Vagina (tissue), 2 donors: ENCODE data around the gene NOL4L. TPM values are rescaled to one million over a fixed set of nuclear protein-coding genes. Genes with fewer than 3 reads are reported as not detected.

ENCODE experiments used
- DNase-seq, 2 donors: peaks; one replicate each; pipeline ENCODE4 v3.0.0-alpha.2; 2017; ENCODE audit errors: extremely low spot score in 2 of 2
- H3K27ac ChIP-seq: fragments of 200-600 bp; sonication (generic); one replicate; pipeline ENCODE4 v1.5.1; 2019
- H3K27me3 ChIP-seq: fragments of 200-600 bp; sonication (generic); one replicate; pipeline ENCODE4 v1.5.1; 2019
- H3K36me3 ChIP-seq, 2 donors: fragments of 200-600 bp; sonication (generic); one replicate each; pipeline ENCODE4 v1.5.1; 2017 to 2019
- H3K4me1 ChIP-seq: fragments of 200-600 bp; sonication (generic); one replicate; pipeline ENCODE4 v1.5.1; 2019
- H3K4me3 ChIP-seq, 2 donors: fragments of 200-600 bp; sonication (generic); 1 replicate in 1 of 2; 2 replicates in 1 of 2; pipeline ENCODE4 v1.5.1; 2016 to 2019
- H3K9me3 ChIP-seq: fragments of 200-600 bp; sonication (generic); one replicate; pipeline ENCODE4 v1.5.1; 2019
- POLR2A ChIP-seq, 2 donors: fragments of 450-650 bp; IDR thresholded peaks; one replicate each; pipeline ENCODE4 v1.6.1; 2017; ENCODE audit warnings: antibody characterized with exemption in 2 of 2, mild to moderate bottlenecking in 2 of 2, moderate library complexity in 2 of 2
- POLR2AphosphoS5 ChIP-seq, 2 donors: sonication (generic); formaldehyde crosslinking; IDR thresholded peaks; one replicate each; pipeline ENCODE4 v1.9.0; 2017; ENCODE audit warnings: antibody characterized with exemption in 2 of 2, mild to moderate bottlenecking in 2 of 2, low read depth in 1 of 2; ENCODE audit not compliant: insufficient read depth in 1 of 2
- intact Hi-C: fragments of 100-400 bp; cut with DNase I; formaldehyde crosslinking; loops from one replicate; pipeline ENCODE4 v1.15.1; 2023
- total RNA-seq: library from RNA; depleted of rRNA; stranded (reverse); fragments of >200 nt; gene quantifications from one replicate; pipeline ENCODE4 v1.2.3, GENCODE V29; 2016
- TF ChIP-seq, protein P1 (sequence below), 3 experiments: fragments of 450-650 bp in 2 of 3; fragments of 200-600 bp in 1 of 3; sonication (generic) in 1 of 3; IDR thresholded peaks; one replicate each; pipeline ENCODE4 v1.5.1; 2017 to 2019; ENCODE audit warnings: antibody characterized with exemption in 3 of 3, mild to moderate bottlenecking in 2 of 3, moderate library complexity in 2 of 3

The NOL4L gene
- total RNA-seq, 1 donor from 2014 or later: 17.9 TPM

- intact Hi-C loops: no loop called here
- Histone ChIP-seq H3K27ac (no peak overlapping the region), H3K4me1 (peaks cover 4% of the 10 kb centered on the region), H3K9me3 (no peaks in the 10 kb centered on the region), H3K36me3 (no peaks in the 10 kb centered on the region), H3K4me3 (no peak overlapping the region), H3K27me3 (no peaks in the 10 kb centered on the region)
- no peak for DNase-seq
- no peak for TF ChIP-seq POLR2A (IDR thresholded peaks at IDR 0.05)
Observed at GRCh38 chr20:32566379-32567374, 18.5 kb downstream of the NOL4L start.

- TF ChIP-seq POLR2AphosphoS5 (IDR thresholded peaks at IDR 0.05; ENCODE audit: insufficient read depth in 1 of 2, low read depth in 1 of 2): no peak
- TF ChIP-seq, protein P1, sequence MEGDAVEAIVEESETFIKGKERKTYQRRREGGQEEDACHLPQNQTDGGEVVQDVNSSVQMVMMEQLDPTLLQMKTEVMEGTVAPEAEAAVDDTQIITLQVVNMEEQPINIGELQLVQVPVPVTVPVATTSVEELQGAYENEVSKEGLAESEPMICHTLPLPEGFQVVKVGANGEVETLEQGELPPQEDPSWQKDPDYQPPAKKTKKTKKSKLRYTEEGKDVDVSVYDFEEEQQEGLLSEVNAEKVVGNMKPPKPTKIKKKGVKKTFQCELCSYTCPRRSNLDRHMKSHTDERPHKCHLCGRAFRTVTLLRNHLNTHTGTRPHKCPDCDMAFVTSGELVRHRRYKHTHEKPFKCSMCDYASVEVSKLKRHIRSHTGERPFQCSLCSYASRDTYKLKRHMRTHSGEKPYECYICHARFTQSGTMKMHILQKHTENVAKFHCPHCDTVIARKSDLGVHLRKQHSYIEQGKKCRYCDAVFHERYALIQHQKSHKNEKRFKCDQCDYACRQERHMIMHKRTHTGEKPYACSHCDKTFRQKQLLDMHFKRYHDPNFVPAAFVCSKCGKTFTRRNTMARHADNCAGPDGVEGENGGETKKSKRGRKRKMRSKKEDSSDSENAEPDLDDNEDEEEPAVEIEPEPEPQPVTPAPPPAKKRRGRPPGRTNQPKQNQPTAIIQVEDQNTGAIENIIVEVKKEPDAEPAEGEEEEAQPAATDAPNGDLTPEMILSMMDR (IDR thresholded peaks at IDR 0.05): no peak
- no peak for TF ChIP-seq POLR2A (IDR thresholded peaks at IDR 0.05)
- intact Hi-C loops: no loop called here
- Histone ChIP-seq H3K36me3 (no peaks in the 10 kb centered on the region), H3K4me3 (no peak overlapping the region), H3K27me3 (no peaks in the 10 kb centered on the region), H3K27ac (no peak overlapping the region), H3K4me1 (peaks cover 4% of the 10 kb centered on the region), H3K9me3 (no peaks in the 10 kb centered on the region)
- no peak for DNase-seq
Observed at GRCh38 chr20:32565735-32566032, 19.4 kb downstream of the NOL4L start.

GRCh38 chr20:32564921-32565734 is 20.0 kb downstream of the NOL4L start:
- Histone ChIP-seq H3K36me3 (no peaks in the 10 kb centered on the region), H3K4me1 (peaks cover 4% of the 10 kb centered on the region), H3K27ac (no peak overlapping the region), H3K9me3 (no peaks in the 10 kb centered on the region), H3K27me3 (no peaks in the 10 kb centered on the region), H3K4me3 (no peak overlapping the region)
- intact Hi-C loops: no loop called here
- TF ChIP-seq POLR2AphosphoS5 (IDR thresholded peaks at IDR 0.05; ENCODE audit: insufficient read depth in 1 of 2, low read depth in 1 of 2) (no peak), POLR2A (IDR thresholded peaks at IDR 0.05) (no peak)
- TF ChIP-seq, protein P1 (IDR thresholded peaks at IDR 0.05): no peak
- no peak for DNase-seq

- no peaks in the 10 kb centered on the region for H3K9me3 ChIP-seq
- TF ChIP-seq POLR2A (IDR thresholded peaks at IDR 0.05): no peak
- peaks cover 4% of the 10 kb centered on the region for H3K4me1 ChIP-seq
- H3K27me3 ChIP-seq: no peaks in the 10 kb centered on the region
- H3K4me3 ChIP-seq: no peak overlapping the region
- no peak overlapping the region for H3K27ac ChIP-seq
- DNase-seq: no peak
- H3K36me3 ChIP-seq: no peaks in the 10 kb centered on the region
- intact Hi-C loops: no loop called here
Observed at GRCh38 chr20:32564440-32564839, 20.7 kb downstream of the NOL4L start.

- no peak for DNase-seq
- no peaks in the 10 kb centered on the region for H3K27me3 ChIP-seq
- intact Hi-C loops: no loop called here
- TF ChIP-seq POLR2A (IDR thresholded peaks at IDR 0.05) (no peak), POLR2AphosphoS5 (IDR thresholded peaks at IDR 0.05; ENCODE audit: insufficient read depth in 1 of 2, low read depth in 1 of 2) (no peak)
- TF ChIP-seq, protein P1 (IDR thresholded peaks at IDR 0.05): no peak
- no peaks in the 10 kb centered on the region for H3K36me3 ChIP-seq
- H3K9me3 ChIP-seq: no peaks in the 10 kb centered on the region
- peaks cover 4% of the 10 kb centered on the region for H3K4me1 ChIP-seq
- no peak overlapping the region for H3K4me3 ChIP-seq
- H3K27ac ChIP-seq: no peak overlapping the region
Observed at GRCh38 chr20:32563311-32564272, 21.5 kb downstream of the NOL4L start.
